ENCODE data around the gene VAMP1. TPM values are rescaled to one million over a fixed set of nuclear protein-coding genes. Genes with fewer than 3 reads are reported as not detected.
"Not testable (repeated sequence)": the region's sequence is repeated elsewhere in the genome, so short reads cannot be mapped to it uniquely, and the experiment has no call there.

Gene VAMP1
- total and polyA plus RNA-seq, 2 of the 8 experiments (the other 6 are each of a cell fraction or from before 2014, with no cell fraction given) = 10.8 to 23.1 TPM

DNA sequence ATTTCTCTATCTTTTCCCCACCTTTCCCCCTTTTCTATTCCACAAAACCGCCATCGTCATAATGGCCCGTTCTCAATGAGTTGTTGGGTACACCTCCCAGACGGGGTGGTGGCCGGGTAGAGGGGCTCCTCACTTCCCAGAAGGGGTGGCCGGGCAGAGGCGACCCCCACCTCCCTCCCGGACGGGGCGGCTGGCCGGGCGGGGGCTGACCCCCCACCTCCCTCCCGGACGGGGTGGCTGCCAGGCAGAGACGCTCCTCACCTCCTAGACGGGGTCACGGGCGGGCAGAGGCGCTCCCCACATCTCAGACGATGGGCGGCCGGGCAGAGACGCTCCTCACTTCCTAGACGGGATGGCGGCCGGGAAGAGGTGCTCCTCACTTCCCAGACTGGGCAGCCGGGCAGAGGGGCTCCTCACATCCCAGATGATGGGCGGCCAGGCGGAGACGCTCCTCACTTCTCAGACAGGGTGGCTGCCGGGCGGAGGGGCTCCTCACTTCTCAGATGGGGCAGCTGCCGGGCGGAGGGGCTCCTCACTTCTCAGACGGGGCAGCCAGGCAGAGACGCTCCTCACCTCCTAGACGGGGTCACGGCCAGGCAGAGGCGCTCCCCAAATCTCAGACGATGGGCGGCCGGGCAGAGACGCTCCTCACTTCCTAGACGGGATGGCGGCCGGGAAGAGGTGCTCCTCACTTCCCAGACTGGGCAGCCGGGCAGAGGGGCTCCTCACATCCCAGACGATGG lies 4.9 kb upstream of the VAMP1 start:
- H3K36me3 ChIP-seq (ENCODE audit: control insufficient read depth in 2 of 4, insufficient read depth in 4 of 4, low read length in 3 of 4); H3K79me2 ChIP-seq (ENCODE audit: control insufficient read depth in 1 of 2, insufficient read depth in 2 of 2, low read length in 2 of 2); H3K4ac ChIP-seq (replicated peaks; ENCODE audit: insufficient read length, low read depth, low read length); H3K27me3 ChIP-seq (replicated peaks in 1 of 4; ENCODE audit: control insufficient read depth in 3 of 4, extremely low read depth in 1 of 4, insufficient read depth in 3 of 4, low read length in 3 of 4); H3K23ac ChIP-seq (ENCODE audit: insufficient read length); H3K27ac ChIP-seq (ENCODE audit: low read depth, low read length); H4K8ac ChIP-seq (ENCODE audit: extremely low read depth, insufficient read depth, low read length); H3K4me1 ChIP-seq (replicated peaks in 1 of 4; ENCODE audit: control insufficient read depth in 3 of 4, insufficient read depth in 4 of 4, low read length in 3 of 4); H2BK20ac ChIP-seq (ENCODE audit: low read length); H3K56ac ChIP-seq (replicated peaks; ENCODE audit: insufficient read length, low read depth, low read length); H4K20me1 ChIP-seq (replicated peaks in 1 of 2; ENCODE audit: control insufficient read depth in 1 of 2, insufficient read depth in 2 of 2, low read length in 2 of 2); DNase-seq (ENCODE audit: low read depth in 1 of 2, low spot score in 2 of 2); H4K91ac ChIP-seq (replicated peaks; ENCODE audit: insufficient read length, low read length); H3K9ac ChIP-seq (replicated peaks in 1 of 4; ENCODE audit: extremely low read depth in 1 of 4, low read depth in 3 of 4, low read length in 3 of 4); H2AK5ac ChIP-seq (ENCODE audit: low read depth, low read length); H3K14ac ChIP-seq (ENCODE audit: insufficient read length); CTCF ChIA-PET (ENCODE audit: partially characterized antibody); H2BK12ac ChIP-seq (ENCODE audit: low read depth, low read length); FAIRE-seq; H3K4me3 ChIP-seq (ENCODE audit: extremely low read depth in 1 of 4, insufficient read depth in 2 of 4, low read depth in 3 of 4, low read length in 4 of 4); H3K4me2 ChIP-seq (ENCODE audit: insufficient read depth in 1 of 2, low read depth in 2 of 2, low read length in 2 of 2); H2BK5ac ChIP-seq (ENCODE audit: low read depth, low read length); POLR2A ChIA-PET (ENCODE audit: partially characterized antibody); H2BK15ac ChIP-seq (ENCODE audit: low read length); H4K5ac ChIP-seq (ENCODE audit: insufficient read length, low read depth, low read length); H3K23me2 ChIP-seq (ENCODE audit: low read depth, low read length); H3K79me1 ChIP-seq (ENCODE audit: low read depth, low read length); H2AFZ ChIP-seq (ENCODE audit: low read length); H3K18ac ChIP-seq (ENCODE audit: extremely low read depth, low read length); H2BK120ac ChIP-seq (replicated peaks; ENCODE audit: low read depth, low read length): not testable (repeated sequence)
- peaks cover 0 to 10% of the 10 kb centered on the region in 2 experiments; a peak in 2 of 4 replicates for H3K9me3 ChIP-seq (ENCODE audit: insufficient read depth in 2 of 2, low read depth in 1 of 2, low read length in 1 of 2)
- 86% methylated on average over 13 of the region's 48 CpGs; no CpG with 5 or more reads in 1 of the 2 experiments for WGBS, 2 experiments (ENCODE audit: extremely low coverage in 1 of 2, insufficient coverage in 1 of 2, insufficient read length in 1 of 2, insufficient replicate concordance in 2 of 2, low coverage in 1 of 2, low lambda C conversion rate in 2 of 2, missing lambda C conversion rate in 1 of 2)

Measured in H1 (cell line).